Trophoblast cell (in vitro differentiated cells and primary cell): Measurements from ENCODE around the gene KCNAB2. TPM values are rescaled to one million over a fixed set of nuclear protein-coding genes. Genes with fewer than 3 reads are reported as not detected.
A peak's percentile ranks its signal among the peaks of the same experiment; 100 is the strongest.

Experiments used
- DNase-seq, 2 donors: peaks; one replicate each; pipeline ENCODE4 v3.0.0-alpha.2; 2016
- H2AFZ ChIP-seq: 2 replicates; pipeline ENCODE4 v1.6.1; 2013; ENCODE audit warnings: low read length, moderate library complexity, mild to moderate bottlenecking; ENCODE audit not compliant: insufficient read depth, poor library complexity
- H2AK5ac ChIP-seq: 2 replicates; pipeline ENCODE4 v1.6.1; 2013; ENCODE audit warnings: mild to moderate bottlenecking, low read length
- H2BK120ac ChIP-seq: 2 replicates; pipeline ENCODE4 v1.6.1; 2013; ENCODE audit warnings: low read length, mild to moderate bottlenecking, moderate library complexity; ENCODE audit not compliant: insufficient read depth, poor library complexity
- H2BK12ac ChIP-seq: 2 replicates; pipeline ENCODE4 v1.6.1; 2013; ENCODE audit warnings: mild to moderate bottlenecking, low read length, moderate library complexity
- H2BK5ac ChIP-seq: 2 replicates; pipeline ENCODE4 v1.6.1; 2013; ENCODE audit warnings: low read length, low read depth, moderate library complexity, mild to moderate bottlenecking; ENCODE audit not compliant: poor library complexity
- H3K14ac ChIP-seq: 2 replicates; pipeline ENCODE4 v1.6.1; 2013; ENCODE audit warnings: mild to moderate bottlenecking, low read length
- H3K18ac ChIP-seq: 2 replicates; pipeline ENCODE4 v1.6.1; 2013; ENCODE audit warnings: mild to moderate bottlenecking, low read length
- H3K23ac ChIP-seq: 2 replicates; pipeline ENCODE4 v1.6.1; 2013; ENCODE audit warnings: low read length
- H3K27ac ChIP-seq: 2 replicates; pipeline ENCODE4 v1.5.1; 2013; ENCODE audit warnings: low read depth, mild to moderate bottlenecking, inconsistent platforms, low read length, moderate library complexity
- H3K27me3 ChIP-seq: 2 replicates; pipeline ENCODE4 v1.6.1; 2013; ENCODE audit warnings: inconsistent platforms, mild to moderate bottlenecking, low read length, moderate library complexity; ENCODE audit not compliant: insufficient read depth
- H3K36me3 ChIP-seq, 2 experiments: 1 replicate in 1 of 2; 2 replicates in 1 of 2; pipeline ENCODE4 v1.6.1; 2013; ENCODE audit warnings: low read length in 2 of 2, mild to moderate bottlenecking in 2 of 2, moderate library complexity in 1 of 2; ENCODE audit not compliant: insufficient read depth in 2 of 2, control insufficient read depth in 1 of 2
- H3K4ac ChIP-seq: 2 replicates; pipeline ENCODE4 v1.6.1; 2013; ENCODE audit warnings: low read depth, mild to moderate bottlenecking, low read length, moderate library complexity
- H3K4me1 ChIP-seq, 2 experiments: 1 replicate in 1 of 2; 2 replicates in 1 of 2; pipeline ENCODE4 v1.6.1; 2013; ENCODE audit warnings: low read length in 2 of 2, mild to moderate bottlenecking in 2 of 2, moderate library complexity in 1 of 2; ENCODE audit not compliant: insufficient read depth in 2 of 2, control insufficient read depth in 1 of 2
- H3K4me2 ChIP-seq: 2 replicates; pipeline ENCODE4 v1.6.1; 2013; ENCODE audit warnings: inconsistent platforms, mild to moderate bottlenecking, low read length, moderate library complexity
- H3K4me3 ChIP-seq: 2 replicates; pipeline ENCODE4 v1.5.1; 2013; ENCODE audit warnings: mild to moderate bottlenecking, low read depth, low read length, inconsistent platforms
- H3K79me1 ChIP-seq: one replicate; pipeline ENCODE4 v1.6.1; 2013; ENCODE audit warnings: low read length
- H3K79me2 ChIP-seq: 2 replicates; pipeline ENCODE4 v1.6.1; 2013; ENCODE audit warnings: low read length, mild to moderate bottlenecking; ENCODE audit not compliant: control insufficient read depth, insufficient read depth, poor library complexity
- H3K9ac ChIP-seq: 2 replicates; pipeline ENCODE4 v1.6.1; 2013; ENCODE audit warnings: mild to moderate bottlenecking, low read length
- H3K9me3 ChIP-seq: 2 replicates; pipeline ENCODE4 v1.6.1; 2013; ENCODE audit warnings: low read depth, mild to moderate bottlenecking, control low read depth, inconsistent platforms, low read length; ENCODE audit not compliant: insufficient read depth
- H4K12ac ChIP-seq: 2 replicates; pipeline ENCODE4 v1.6.1; 2013; ENCODE audit warnings: low read depth, mild to moderate bottlenecking, low read length, moderate library complexity
- H4K8ac ChIP-seq: 2 replicates; pipeline ENCODE4 v1.6.1; 2013; ENCODE audit warnings: low read depth, mild to moderate bottlenecking, low read length, moderate library complexity
- H4K91ac ChIP-seq: one replicate; pipeline ENCODE4 v1.6.1; 2013; ENCODE audit warnings: low read depth, mild to moderate bottlenecking, low read length, moderate library complexity
- WGBS: extraction: QIAGEN DNeasy Blood & Tissue Kit; methylation state at CpG from one replicate; pipeline ENCODE4 v1.1.7; 2013; ENCODE audit warnings: missing lambda C conversion rate; ENCODE audit not compliant: insufficient read length, insufficient coverage; ENCODE audit errors: extremely low coverage; 5-methylcytosine and 5-hydroxymethylcytosine counted together
- polyA plus RNA-seq: library from polyadenylated mRNA; stranded (reverse); fragments of 200-250 nt; gene quantifications from 2 replicates; pipeline ENCODE4 v1.2.3, GENCODE V29; 2013

Gene KCNAB2
- polyA plus RNA-seq = 0.55 and 0.57 TPM in 2 replicates

DNA sequence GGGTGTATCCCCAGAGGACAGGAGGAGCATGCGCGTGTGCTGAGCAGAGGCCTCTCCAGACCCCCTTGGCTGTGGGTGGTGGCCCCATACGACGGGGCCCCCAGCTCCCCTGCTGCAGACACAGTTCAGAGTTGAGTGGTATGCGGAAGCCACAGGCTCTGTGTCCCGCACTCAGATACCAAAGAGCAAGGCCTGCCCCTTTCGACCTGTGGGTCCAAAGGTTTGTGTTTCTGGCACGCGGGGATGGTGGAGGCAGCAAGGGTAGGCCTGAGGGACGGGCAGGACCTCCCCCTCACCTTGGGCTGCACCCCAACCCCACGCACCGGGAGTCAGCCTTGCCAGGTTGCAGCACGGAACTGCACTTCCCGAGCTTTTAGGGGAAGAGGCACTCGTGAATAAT lies at the start of gene KCNAB2:
TSS of gene KCNAB2 (plus strand) at position 328 of the 400 bp plus-strand sequence. CDS start 5,649 bp downstream, outside the sequence.
- Histone ChIP-seq H3K9me3 (no peaks in the 10 kb centered on the region), H3K27ac (no peak within 1 kb of the TSS), H2BK120ac (no peak within 1 kb of the TSS), H3K79me2 (no peaks in the 10 kb centered on the region), H2BK12ac (no peak within 1 kb of the TSS), H3K27me3 (no peaks in the 10 kb centered on the region), H2BK5ac (no peak within 1 kb of the TSS), H3K4me2 (no peak within 1 kb of the TSS), H3K36me3 (no peaks in the 10 kb centered on the region), H3K4me1 (no peaks in the 10 kb centered on the region), H4K8ac (no peak within 1 kb of the TSS), H3K14ac (no peak within 1 kb of the TSS), H3K4ac (no peak within 1 kb of the TSS), H4K91ac (no peak within 1 kb of the TSS), H3K4me3 (peak within 1 kb of the TSS; percentile 30), H2AK5ac (no peak within 1 kb of the TSS), H2AFZ (no peak within 1 kb of the TSS), H3K9ac (no peak within 1 kb of the TSS), H3K79me1 (no peaks in the 10 kb centered on the region), H3K18ac (no peak within 1 kb of the TSS), H3K23ac (no peak within 1 kb of the TSS), H4K12ac (no peak within 1 kb of the TSS)
- no peak for DNase-seq
- WGBS = no CpG with 5 or more reads among the region's 15 CpGs

DNA sequence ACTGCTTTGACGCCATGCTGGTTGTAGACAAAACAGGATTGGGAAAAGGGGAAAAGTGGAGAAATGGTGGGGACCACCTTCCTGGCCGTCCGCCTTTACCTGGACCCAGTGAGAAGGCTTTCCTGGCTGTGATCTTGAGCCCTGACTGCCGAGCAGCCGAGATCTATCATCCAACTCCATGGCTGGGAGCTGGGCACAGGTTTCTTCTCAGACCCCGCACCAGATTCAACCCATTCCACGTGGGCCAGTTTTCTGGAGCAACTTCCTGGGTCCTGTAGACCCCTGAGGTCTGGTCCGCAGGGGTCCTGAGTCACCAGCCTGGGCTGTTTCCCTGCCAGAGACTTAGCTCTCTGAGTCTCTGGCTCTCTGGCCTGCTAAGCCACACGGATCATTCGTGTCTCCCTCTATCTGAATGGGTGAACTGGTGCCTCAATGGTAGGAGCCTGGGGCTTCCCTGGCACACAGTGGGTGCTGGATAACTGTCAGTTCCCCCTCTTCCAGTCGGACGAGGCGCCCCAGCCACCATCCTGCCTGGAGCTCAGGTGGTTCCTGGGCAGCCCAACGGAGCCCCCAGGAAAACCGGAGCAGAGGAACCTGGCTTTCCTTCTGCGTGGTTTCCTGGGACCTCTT lies 48.9 kb upstream of the KCNAB2 start:
- no peak overlapping the region for H3K18ac ChIP-seq
- H2BK120ac ChIP-seq = no peak overlapping the region
- no peak overlapping the region for H2BK5ac ChIP-seq
- H3K79me1 ChIP-seq = peaks cover 4% of the 10 kb centered on the region
- H3K4ac ChIP-seq = no peak overlapping the region
- H4K12ac ChIP-seq = no peak overlapping the region
- no peak for DNase-seq
- no peak overlapping the region for H2AFZ ChIP-seq
- no peak overlapping the region for H3K4me3 ChIP-seq
- no peak overlapping the region for H3K4me2 ChIP-seq
- no peak overlapping the region for H2AK5ac ChIP-seq
- peaks cover 4 to 9% of the 10 kb centered on the region in 2 experiments for H3K4me1 ChIP-seq
- WGBS = no CpG with 5 or more reads among the region's 16 CpGs
- no peak overlapping the region for H2BK12ac ChIP-seq
- no peak overlapping the region for H3K27ac ChIP-seq
- H3K9me3 ChIP-seq = peaks cover 2% of the 10 kb centered on the region
- H3K36me3 ChIP-seq = no peaks in the 10 kb centered on the region
- H3K23ac ChIP-seq = no peak overlapping the region
- peaks cover 4% of the 10 kb centered on the region for H3K79me2 ChIP-seq
- no peak overlapping the region for H4K91ac ChIP-seq
- no peak overlapping the region for H3K14ac ChIP-seq
- H3K9ac ChIP-seq = no peak overlapping the region
- H3K27me3 ChIP-seq = peaks cover 17% of the 10 kb centered on the region
- H4K8ac ChIP-seq = no peak overlapping the region

DNA sequence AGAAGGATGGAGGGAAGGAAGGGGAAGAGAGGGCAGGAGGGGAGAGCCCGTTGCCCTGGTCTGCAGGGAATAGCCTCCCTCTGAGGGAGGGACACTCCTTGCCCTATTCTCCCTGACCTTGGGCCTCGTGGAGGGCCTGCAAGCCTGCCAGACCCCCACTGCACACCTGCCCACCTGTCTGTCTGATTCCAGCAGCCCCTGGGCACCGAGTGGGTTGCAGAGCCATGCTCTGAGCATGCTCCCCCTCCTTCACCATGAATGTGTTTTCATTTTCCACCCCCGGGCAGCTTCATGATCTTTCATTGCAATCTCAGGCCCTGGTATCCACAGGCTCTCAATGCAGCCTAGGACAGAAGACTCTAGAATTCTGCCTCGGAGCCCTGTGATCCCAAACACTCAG lies 48.4 kb upstream of the KCNAB2 start:
- no peak overlapping the region for H4K12ac ChIP-seq

DNA sequence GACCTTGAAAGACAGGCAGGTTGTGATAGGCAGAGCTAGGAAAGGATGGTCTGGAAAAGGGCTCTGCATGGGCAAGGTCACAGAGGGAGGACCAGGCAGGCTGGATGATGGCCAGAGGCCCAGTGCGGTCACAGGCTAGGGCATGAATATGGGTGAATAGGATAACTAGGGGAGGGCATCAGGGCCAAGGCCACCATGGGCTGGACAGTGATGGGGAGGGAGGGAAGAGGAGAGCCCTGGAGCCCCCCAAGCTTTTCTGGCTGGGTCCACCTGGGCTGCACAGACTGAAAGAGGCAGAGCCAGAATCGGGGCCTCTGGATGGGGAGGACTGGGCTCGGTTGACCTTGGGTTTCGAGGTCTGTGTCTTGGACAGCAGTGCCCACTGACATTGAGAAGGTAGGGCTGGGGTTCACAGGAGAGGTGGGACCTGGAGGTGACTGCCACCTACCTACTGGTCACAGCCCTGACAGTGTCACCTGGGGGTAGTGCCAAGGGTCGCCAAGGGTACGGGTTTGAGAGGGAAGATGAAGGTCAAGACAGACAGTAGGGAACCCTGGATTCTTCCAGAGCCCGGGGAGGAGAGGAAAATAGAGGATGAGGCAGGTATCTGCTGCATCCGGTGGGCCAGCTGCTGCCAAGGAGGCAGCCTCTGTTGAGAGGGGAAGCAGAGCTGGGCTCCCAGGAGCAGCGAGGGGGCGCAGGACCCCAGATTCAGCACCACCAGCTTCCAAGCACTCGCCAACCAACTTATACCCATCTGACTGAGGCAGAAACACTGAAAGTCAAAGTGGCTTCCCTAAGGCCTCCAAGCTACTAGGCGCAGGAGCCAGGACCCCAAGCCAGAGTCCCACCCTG lies 47.4 kb upstream of the KCNAB2 start:
- no peak overlapping the region for H2BK12ac ChIP-seq
- no peak overlapping the region for H3K18ac ChIP-seq
- no peak overlapping the region for H2AK5ac ChIP-seq
- peaks cover 3 to 5% of the 10 kb centered on the region in 2 experiments for H3K4me1 ChIP-seq
- H4K91ac ChIP-seq = no peak overlapping the region
- H2BK120ac ChIP-seq = no peak overlapping the region
- no peak overlapping the region for H3K23ac ChIP-seq
- H4K8ac ChIP-seq = no peak overlapping the region
- no peak overlapping the region for H3K14ac ChIP-seq
- no CpG with 5 or more reads among the region's 12 CpGs for WGBS
- no peaks in the 10 kb centered on the region for H3K36me3 ChIP-seq
- H3K4me2 ChIP-seq = no peak overlapping the region
- no peak overlapping the region for H4K12ac ChIP-seq
- no peak overlapping the region for H3K27ac ChIP-seq
- H2BK5ac ChIP-seq = no peak overlapping the region
- H3K4ac ChIP-seq = no peak overlapping the region
- no peaks in the 10 kb centered on the region for H3K79me1 ChIP-seq
- H2AFZ ChIP-seq = no peak overlapping the region
- peaks cover 13% of the 10 kb centered on the region for H3K27me3 ChIP-seq
- no peaks in the 10 kb centered on the region for H3K79me2 ChIP-seq
- no peak overlapping the region for H3K4me3 ChIP-seq
- no peak for DNase-seq
- no peak overlapping the region for H3K9ac ChIP-seq
- peaks cover 2% of the 10 kb centered on the region for H3K9me3 ChIP-seq

More for the DNA sequence above, 48.4 kb upstream of the KCNAB2 start:
- Histone ChIP-seq H2AK5ac (no peak overlapping the region), H3K23ac (no peak overlapping the region), H4K8ac (no peak overlapping the region), H3K4me3 (no peak overlapping the region), H2AFZ (no peak overlapping the region), H3K27ac (no peak overlapping the region), H3K9ac (no peak overlapping the region), H3K9me3 (peaks cover 2% of the 10 kb centered on the region), H2BK5ac (no peak overlapping the region), H3K4me2 (no peak overlapping the region), H3K4me1 (peaks cover 4 to 9% of the 10 kb centered on the region in 2 experiments), H3K14ac (no peak overlapping the region), H3K36me3 (no peaks in the 10 kb centered on the region), H3K4ac (no peak overlapping the region), H3K27me3 (peaks cover 17% of the 10 kb centered on the region), H2BK12ac (no peak overlapping the region), H4K91ac (no peak overlapping the region), H3K18ac (no peak overlapping the region), H3K79me2 (no peaks in the 10 kb centered on the region), H3K79me1 (no peaks in the 10 kb centered on the region), H2BK120ac (no peak overlapping the region)
- no CpG with 5 or more reads among the region's 5 CpGs for WGBS
- DNase-seq = no peak
